Endometrial microvascular endothelial cells (primary cell): ENCODE data around the gene AMPD2. TPM values are rescaled to one million over a fixed set of nuclear protein-coding genes. Genes with fewer than 3 reads are reported as not detected.

Source experiments
- in situ Hi-C: cut with HindIII; loops from 2 replicates; pipeline ENCODE4 v1.10.0; 2017; ENCODE audit warnings: low sequenced_read_pairs, low pct_unique_long_range_greater_than_20kb; ENCODE audit errors: inconsistent ontology term
- total RNA-seq: library from RNA; depleted of rRNA; stranded (reverse); fragments of >200 nt; gene quantifications from one replicate; pipeline ENCODE4 v1.2.3, GENCODE V29; 2015; ENCODE audit errors: inconsistent ontology term

Gene AMPD2
- total RNA-seq = 88.4 TPM

DNA sequence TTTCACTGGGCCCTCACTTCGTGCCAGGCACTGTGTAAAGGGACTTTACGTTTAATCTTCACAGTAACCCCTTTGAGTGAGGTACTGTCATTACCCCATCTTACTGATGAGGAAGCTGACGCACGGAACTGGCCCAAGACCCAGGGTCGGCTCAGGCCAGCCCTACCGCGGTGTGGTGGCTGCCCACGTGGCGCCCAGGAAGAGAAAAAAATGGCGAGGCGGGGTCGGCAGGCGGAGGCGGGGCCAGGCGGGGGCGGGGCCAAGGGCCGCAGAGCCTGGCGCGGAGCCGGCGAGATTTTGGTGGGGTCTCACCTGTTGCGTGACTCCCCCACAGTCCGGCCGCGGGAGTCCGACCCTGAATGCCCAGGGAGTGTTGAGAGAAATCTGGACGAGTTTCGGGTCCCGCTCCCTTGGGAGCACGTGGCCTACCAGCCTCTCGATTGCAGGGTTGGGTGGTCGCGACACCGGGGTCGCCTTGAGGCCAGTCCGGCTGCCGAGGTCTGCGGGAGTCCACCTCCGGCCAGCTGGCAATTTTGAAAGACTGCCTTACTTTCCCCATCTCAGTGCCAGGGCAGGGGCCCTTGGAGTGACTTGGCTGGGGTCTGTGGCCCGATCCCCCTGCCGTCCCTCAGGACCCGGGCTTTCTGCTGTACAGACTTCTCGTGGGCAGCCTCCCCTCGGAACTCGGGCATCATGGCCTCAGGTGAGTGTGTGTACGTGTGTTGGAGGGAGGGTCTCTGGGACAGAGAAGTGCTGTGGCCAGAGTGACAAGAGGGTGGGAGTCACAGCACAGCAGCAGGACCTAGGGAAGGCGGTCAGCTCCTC is at the start of gene AMPD2, which contains the start of gene GNAT2:
AMPD2 (plus strand) TSS at position 262 of the 825 bp plus-strand sequence. CDS start 1,339 bp downstream, outside the sequence.
GNAT2 (minus strand) TSS at position 41 of the 825 bp plus-strand sequence. CDS start 6,746 bp downstream, outside the sequence.
- in situ Hi-C loops = no loop called here

DNA sequence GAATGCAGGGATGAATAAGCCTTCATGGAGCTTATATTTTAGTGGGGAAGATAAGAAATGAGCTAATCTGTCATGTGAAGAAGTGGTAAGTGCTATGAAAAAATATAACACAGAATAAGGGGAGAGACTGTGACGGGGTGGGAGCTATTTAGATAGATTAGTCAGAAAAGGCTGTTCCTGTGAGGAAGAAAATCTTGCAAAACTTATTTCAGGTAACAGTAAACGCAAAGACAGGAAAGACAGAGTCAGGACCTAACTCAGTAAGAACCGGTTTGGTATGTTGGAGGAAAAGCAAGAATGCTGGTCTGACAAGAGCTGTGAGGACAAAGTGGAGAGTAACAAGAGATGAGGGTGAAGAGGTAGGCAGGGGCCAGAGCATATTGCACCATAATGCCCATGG is 49.2 kb upstream of the AMPD2 start:
- in situ Hi-C loops = no loop called here

DNA sequence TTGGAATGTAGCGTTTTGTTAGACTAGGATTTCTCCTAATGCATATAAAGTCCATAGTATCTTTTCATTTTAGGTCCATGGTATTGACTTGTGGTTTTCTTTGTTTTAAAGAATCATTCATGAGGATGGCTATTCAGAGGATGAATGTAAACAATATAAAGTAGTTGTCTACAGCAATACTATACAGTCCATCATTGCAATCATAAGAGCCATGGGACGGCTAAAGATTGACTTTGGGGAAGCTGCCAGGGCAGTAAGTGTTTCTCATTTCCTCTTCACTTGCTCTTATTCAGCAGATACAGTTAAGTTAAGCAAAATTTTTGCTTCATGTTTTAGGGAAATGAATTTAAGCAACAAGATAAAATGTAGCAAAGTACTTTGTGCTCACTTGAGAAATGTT is 45.9 kb upstream of the AMPD2 start:
- in situ Hi-C loops = no loop called here

DNA sequence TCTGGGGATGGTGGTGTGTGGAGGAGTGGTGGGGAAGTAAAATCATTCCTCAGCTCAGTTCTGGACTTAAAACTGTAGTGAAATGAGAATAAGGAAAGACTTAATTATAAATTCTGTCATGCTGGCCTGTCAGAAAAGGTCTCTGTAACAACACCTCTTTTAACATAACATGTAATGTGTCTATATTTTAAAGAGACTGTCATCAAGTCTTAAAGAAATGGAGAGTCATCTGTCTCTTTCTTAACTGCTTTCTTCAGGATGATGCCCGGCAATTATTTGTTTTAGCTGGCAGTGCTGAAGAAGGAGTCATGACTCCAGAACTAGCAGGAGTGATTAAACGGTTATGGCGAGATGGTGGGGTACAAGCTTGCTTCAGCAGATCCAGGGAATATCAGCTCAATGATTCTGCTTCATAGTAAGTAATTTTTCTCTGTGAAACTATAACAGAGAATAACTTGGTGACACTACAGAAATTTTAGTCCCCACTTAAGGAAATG is 40.6 kb upstream of the AMPD2 start:
- in situ Hi-C loops = no loop called here

DNA sequence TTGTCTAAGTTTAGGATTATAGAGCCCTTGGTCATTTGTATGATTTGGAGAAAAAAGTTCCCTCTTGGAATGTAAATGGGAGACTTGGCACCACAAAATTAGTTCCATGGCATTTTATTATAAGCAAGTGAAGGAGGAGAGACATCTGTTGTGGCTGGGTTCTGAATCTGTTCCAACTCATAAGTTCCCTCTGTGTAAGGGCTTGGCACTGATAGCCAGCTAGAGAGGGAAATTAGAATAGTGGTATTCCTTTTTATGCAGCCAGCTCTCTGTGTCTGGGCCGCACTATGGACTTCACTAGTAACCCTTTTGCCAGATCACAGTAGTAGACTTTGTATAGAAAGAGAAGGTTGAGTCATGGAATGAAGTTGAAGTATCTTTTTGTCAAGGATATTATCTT is 40.1 kb upstream of the AMPD2 start:
- in situ Hi-C loops = no loop called here

DNA sequence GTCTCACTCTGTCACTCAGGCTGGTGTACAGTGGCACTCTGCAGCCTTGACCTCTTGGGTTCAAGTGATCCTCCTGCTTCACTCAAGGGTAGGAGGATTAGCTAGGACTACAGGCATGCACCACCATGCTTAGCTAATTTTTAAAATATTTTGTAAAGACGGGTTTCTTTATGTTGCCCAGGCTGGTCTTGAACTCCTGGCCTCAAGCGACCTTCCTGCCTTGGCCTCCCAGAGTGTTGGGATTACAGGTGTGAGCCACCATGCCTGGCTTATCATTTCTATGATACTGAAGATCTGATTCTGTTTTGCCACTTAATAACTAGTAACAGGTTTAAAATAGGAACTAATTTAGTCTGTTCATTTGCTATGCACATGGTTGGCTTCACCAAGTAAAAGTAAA is 37.6 kb upstream of the AMPD2 start:
- in situ Hi-C loops = no loop called here

DNA sequence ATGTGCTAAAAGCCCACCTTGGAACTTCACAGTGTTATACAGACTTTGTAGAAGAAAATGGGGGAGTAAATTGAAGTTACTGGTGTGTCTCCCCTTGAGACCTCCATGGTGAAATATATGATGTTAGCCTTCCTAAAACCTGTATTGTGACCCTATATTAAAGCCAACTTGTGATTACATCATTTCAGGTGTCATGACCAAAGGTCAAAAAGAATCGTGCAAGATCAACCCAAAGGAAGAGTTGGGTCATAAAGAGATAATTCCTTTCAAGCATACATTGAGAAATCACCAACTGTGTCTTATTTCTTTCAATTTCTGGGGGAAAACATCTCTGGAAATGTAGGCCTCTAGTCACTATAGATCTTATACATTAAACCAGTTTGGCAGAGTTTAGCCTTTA is 34.9 kb upstream of the AMPD2 start:
- in situ Hi-C loops = no loop called here

DNA sequence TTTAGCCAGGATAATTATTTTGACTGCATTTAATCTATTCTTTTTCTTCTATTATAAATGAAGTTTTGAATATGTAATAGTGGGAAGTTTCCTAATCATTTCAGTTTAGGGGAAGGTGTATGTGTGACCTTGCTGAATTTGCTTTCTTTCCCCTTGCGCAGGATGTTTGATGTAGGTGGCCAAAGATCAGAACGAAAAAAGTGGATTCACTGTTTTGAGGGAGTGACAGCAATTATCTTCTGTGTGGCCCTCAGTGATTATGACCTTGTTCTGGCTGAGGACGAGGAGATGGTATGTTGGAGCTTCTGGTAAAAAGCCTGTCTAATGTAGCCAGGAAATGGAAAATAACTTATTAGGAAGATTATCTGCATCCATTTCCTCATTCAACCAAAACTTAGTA is 33.6 kb upstream of the AMPD2 start:
- in situ Hi-C loops = no loop called here

DNA sequence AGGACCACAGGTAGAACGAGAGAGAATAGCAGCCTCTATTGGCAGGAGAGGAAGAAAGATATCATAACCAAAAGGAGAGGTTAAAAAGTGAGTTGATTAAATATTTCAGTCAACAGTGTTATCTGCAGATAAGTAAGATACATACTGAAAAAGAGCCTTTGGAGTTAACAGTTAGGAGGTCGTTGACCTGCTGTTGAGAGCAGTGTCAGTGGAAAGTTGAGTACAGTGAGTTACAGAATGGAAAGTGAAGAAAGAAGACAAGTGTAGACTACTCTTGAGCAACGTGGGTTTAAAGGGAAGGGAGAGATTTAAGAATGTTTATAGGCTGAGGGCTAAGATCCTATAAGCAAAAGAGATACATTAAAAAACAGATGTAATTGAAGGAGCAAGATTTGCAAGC is 30.5 kb upstream of the AMPD2 start:
- in situ Hi-C loops = no loop called here

DNA sequence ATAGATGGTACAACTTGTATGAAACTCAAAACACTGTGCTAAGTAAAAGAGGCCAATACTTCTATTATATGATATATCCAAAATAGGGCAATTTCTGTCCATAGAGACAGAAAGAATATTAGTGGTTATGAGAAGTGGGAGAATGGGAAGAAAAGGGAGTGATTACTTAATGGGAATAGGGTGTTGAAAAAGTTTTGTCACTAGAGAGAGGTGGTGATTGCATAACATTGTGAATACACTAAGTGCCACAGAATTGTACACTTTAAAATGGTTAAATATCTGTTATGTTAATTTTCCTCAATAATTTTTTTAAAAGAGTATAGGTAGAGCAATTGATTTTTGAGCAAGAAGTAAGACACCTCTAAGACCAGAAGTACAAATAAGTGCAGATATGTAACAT is 30.0 kb upstream of the AMPD2 start:
- in situ Hi-C loops = no loop called here

DNA sequence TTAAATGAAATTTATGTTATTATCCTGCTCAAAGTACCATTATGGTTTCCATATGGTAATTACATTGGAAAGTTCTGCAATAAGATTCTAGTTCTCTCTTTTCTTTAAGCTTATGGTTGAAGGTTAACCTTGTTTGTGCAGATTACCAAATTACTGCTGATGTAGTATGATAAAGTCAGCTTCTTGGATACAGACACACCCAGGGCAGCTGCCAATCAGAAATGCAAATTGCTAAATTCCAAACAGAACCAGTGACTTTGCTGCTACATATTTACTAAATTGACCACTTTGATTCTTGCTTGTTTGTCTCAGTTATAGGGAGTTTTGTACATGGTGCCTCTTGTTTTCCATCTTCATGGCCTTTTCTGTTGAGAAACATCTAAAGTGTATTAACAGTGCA is 26.7 kb upstream of the AMPD2 start:
- in situ Hi-C loops = no loop called here

DNA sequence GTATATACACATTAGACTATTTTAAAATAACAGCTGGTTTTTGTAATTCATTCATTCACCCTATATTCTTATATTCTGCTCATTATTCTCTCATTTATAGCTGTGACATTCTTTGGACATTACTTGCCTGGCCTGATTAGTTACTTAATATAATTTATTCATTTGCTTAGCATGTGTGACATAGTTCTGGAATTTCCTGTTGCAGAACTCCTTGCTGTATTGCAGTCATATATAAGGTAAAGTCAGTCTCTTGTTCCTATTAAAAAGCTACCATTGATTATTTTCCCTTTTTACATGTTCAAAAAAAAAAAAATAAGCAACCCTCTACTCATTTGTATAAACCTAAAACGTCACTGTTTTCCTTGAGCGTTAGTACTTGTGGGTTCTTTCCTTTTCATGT is 24.1 kb upstream of the AMPD2 start:
- in situ Hi-C loops = no loop called here

DNA sequence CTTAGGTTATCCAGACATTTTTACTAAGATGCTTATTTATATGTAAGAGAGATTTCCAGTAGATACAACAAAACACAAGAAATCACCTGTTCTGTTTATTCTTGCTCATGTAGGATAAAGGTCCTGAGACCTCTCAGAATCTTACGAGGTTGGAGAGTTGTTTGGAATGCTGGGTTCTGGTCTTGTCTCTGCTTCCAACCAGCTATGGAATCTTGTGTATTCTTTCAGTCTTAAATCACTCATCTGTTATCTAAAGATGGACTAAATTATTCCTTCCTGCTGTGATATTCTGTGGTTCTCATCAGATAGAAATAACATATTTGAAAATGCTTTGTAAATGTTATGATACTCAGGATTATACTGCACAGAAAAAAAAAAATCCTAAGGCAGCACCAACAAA is 21.5 kb upstream of the AMPD2 start:
- in situ Hi-C loops = no loop called here

DNA sequence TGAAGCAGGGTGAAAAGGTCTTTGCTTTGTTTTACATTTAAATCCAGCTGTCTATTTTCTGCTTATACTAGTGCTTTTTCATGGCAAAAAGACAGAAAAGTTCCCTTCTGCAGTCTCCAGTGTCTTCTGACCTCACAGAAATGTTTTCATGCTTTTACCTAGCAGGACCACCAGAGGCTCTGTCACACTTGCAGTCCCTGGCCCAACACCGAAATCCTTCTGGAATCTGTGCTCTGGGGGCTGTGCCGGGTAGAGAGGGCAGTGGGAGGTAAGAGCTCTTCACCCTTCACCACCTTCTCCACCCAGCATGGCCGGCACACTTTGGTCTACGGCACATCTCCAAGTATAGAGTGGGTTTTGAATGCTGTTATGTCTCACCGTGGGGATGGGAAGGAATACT is 21.0 kb upstream of the AMPD2 start:
- in situ Hi-C loops = no loop called here

DNA sequence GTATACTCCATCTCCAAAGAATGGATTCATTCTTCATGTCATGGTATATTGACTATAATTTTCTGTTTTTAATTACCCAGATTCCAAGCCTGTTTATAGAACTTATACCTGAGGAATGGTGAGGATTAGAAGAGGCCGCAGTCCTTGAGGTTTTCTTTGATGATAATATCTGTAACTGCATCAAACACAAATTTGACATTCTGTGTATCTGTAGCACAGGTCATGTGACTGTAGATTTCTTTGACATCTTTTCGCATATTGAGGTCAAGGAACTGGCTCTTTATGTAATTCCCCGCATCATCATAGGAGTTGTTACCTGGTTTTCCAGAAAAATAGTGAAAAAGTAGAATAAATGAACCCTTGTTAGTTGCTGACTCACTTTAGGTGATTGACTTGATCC is 16.4 kb upstream of the AMPD2 start:
- in situ Hi-C loops = no loop called here

DNA sequence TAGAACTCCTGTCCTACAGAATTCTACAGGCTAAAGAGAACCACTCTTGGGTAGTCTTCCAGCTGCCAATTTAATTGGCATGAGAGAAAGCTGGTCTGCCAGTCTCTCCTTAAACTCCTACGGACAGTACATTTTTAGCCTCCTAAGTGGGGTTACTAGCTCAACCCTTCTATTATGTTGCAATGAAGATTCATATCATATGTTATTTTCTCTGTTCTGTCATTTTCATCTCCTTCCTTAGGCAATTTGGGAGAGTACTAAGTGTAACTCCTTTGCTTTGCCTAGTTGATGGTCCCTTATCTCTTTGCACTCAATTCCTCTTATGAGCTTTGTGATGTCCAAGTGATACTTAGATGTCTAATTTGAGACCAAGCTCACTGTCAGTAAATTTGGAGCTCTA is 14.3 kb upstream of the AMPD2 start:
- in situ Hi-C loops = no loop called here

DNA sequence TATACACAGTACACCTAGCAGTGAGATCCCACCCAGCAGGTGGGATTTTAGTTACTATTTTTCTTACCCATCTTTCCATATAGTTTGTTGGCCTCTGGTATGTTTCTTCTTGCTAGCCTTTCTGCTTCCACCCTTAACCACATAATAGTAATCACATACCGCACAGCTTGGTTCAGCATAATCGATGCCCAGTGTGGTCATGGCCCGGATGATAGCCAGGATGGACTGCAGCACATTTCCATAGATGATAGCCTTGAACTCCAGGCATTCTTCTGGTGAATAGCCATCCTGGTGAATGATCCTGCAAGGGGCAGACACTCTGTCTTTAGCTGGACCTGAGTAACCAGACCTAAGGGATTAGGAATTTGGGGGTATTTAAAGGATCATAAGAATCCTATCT is 9.8 kb upstream of the AMPD2 start:
- in situ Hi-C loops = no loop called here

DNA sequence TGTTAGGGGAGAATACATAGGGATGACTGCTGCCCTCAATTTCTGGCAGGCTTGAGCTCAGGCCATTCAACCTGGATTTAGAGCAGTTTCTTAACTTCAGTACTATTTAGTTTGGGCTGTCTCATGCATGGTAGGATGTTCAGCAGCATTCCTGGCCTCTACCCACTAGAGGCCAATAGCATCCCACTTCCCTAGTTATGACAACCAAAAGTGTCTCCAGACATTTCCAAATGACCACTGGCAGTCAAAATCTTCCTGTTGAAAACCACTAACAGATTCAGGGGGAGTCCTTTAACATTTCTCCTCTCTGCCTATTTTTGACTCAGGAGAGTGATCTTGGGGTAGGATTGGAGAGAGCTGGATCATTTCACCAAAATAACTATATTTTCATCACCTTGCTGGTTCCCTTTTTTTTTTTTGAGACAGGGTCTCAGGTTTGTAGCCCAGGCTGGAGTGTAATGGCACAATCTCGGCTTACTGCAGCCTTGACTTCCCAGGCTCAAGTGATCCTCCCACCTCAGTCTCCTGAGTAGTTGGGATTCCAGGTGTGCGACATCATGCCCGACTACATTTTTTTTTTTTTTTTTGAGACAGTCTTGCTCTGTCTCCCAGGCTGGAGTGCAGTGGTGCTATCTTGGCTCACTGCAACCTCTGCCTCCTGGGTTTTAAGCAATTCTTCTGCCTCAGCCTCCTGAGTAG is 8.9 kb upstream of the AMPD2 start:
- in situ Hi-C loops = no loop called here

DNA sequence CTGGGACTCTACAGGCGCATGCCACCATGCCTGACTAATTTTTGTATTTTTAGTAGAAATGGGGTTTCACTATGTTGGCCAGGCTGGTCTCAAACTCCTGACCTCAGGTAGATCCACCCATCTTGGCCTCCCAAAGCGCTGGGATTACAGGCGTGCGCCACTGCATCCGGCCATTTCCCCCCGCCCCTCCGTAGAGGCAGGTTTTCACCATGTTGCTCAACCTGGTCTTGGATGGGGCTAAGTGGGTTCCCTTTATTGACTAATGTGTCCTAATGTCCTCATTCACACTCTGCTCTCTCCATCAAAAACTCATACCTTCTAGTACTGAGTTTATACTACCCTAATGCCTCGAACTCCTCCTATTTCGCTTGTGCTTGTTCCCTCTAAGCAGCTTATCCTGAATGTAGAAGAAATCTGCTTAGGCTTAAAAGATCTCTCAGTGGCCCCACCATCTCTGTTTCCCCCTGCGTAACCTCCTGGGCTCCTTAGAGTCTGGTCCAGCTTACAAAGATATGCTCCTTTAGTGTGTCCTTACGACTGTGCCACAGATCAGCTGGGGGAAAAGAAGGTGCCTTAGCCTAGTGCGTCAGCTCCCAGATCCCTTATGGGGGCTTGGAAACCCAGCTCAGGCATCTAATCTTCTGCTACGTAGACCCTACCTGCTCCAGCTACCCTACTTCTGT is 8.2 kb upstream of the AMPD2 start:
- in situ Hi-C loops = no loop called here
